Transverse colon (tissue), 3 donors: ENCODE data around the gene CEP95.

Experiments
- CTCF ChIP-seq, 5 experiments: fragments of 200-600 bp in 3 of 5; fragments of 450-650 bp in 2 of 5; sonication (generic) in 3 of 5; IDR thresholded peaks; 1 replicate in 2 of 5; 2 replicates in 3 of 5; pipeline ENCODE4 v1.5.1; 2016 to 2017; ENCODE audit warnings: antibody characterized with exemption in 5 of 5, inconsistent platforms in 3 of 5, mild to moderate bottlenecking in 2 of 5, moderate library complexity in 1 of 5
- EP300 ChIP-seq: sonication (generic); formaldehyde crosslinking; IDR thresholded peaks from one replicate; pipeline ENCODE4 v1.6.1; 2017; ENCODE audit warnings: antibody characterized with exemption, low read depth
- POLR2A ChIP-seq: fragments of 450-650 bp; IDR thresholded peaks from one replicate; pipeline ENCODE4 v1.6.1; 2016; ENCODE audit warnings: antibody characterized with exemption, mild to moderate bottlenecking, moderate library complexity

- TF ChIP-seq CTCF (IDR thresholded peaks at IDR 0.05) (no peak), POLR2A (no peak), EP300 (no peak)
These were observed 57.3 kb downstream of the CEP95 start for GRCh38 chr17:64564098-64564497.
